GM21723 (cell line): ENCODE measurements around the gene TMPRSS15.

Experiments
- ATAC-seq: cut with Tn5 transposase; IDR thresholded peaks from one replicate; pipeline ENCODE4 v1.9.1; 2021; ENCODE audit warnings: mild to moderate bottlenecking, moderate library complexity; ENCODE audit not compliant: unreplicated experiment

TMPRSS15 gene

GRCh38 chr21:18248171-18248570, 155.4 kb downstream of the TMPRSS15 start:
- ATAC-seq = no peak

- no peak for ATAC-seq
These were observed 158.1 kb downstream of the TMPRSS15 start for GRCh38 chr21:18245464-18245967.

GRCh38 chr21:18244671-18245463, 158.7 kb downstream of the TMPRSS15 start, which contains the start of gene CHODL:
CHODL (plus strand) TSS chr21:18244833; CDS start chr21:18245224, 391 bp downstream.
- no peak for ATAC-seq

- no peak for ATAC-seq
These were observed 168.0 kb downstream of the TMPRSS15 start for GRCh38 chr21:18235545-18235944.

- ATAC-seq = no peak
These were observed 175.4 kb downstream of the TMPRSS15 start for GRCh38 chr21:18228060-18228739.

- ATAC-seq = no peak
These were observed 181.2 kb downstream of the TMPRSS15 start for GRCh38 chr21:18222346-18222745.

- no peak for ATAC-seq
These were observed 183.1 kb downstream of the TMPRSS15 start for GRCh38 chr21:18220498-18220897.
